Central memory CD8-positive, alpha-beta T cell (primary cell): Measurements from ENCODE around the gene LRMDA.

Experiments used
- ATAC-seq: fragments of 150-1000 bp; cut with Tn5 transposase; replicated peaks from 2 replicates; pipeline ENCODE4 v1.10.0; 2022; ENCODE audit warnings: mild to moderate bottlenecking, moderate FRiP score, moderate number of reproducible peaks; ENCODE audit not compliant: poor library complexity, severe bottlenecking; ENCODE audit errors: extremely low read depth
- DNase-seq, 2 donors: peaks; one replicate each; pipeline ENCODE4 v3.0.0; 2021; ENCODE audit warnings: low spot score in 2 of 2
- H3K27ac Mint-ChIP-seq: one replicate; pipeline ENCODE4 v1.8.0; 2022; ENCODE audit warnings: low read depth, mild to moderate bottlenecking, moderate library complexity, mixed read lengths
- H3K27me3 Mint-ChIP-seq: one replicate; pipeline ENCODE4 v1.8.0; 2022; ENCODE audit warnings: mixed read lengths
- H3K36me3 Mint-ChIP-seq: one replicate; pipeline ENCODE4 v1.8.0; 2022; ENCODE audit warnings: mild to moderate bottlenecking, moderate library complexity, mixed read lengths; ENCODE audit not compliant: insufficient read depth
- H3K4me1 Mint-ChIP-seq: one replicate; pipeline ENCODE4 v1.8.0; 2022; ENCODE audit warnings: mixed read lengths
- H3K4me3 Mint-ChIP-seq: one replicate; pipeline ENCODE4 v1.8.0; 2022; ENCODE audit warnings: mild to moderate bottlenecking, moderate library complexity, mixed read lengths
- H3K9me3 Mint-ChIP-seq: one replicate; pipeline ENCODE4 v1.8.0; 2022; ENCODE audit warnings: mixed read lengths

Gene LRMDA

GRCh38 chr10:76082232-76082631 is 650.8 kb downstream of the LRMDA start:
- Mint-ChIP-seq H3K4me3 (no peak overlapping the region), H3K27me3 (no peaks in the 10 kb centered on the region), H3K4me1 (no peaks in the 10 kb centered on the region), H3K9me3 (peaks cover 11% of the 10 kb centered on the region), H3K27ac (no peak overlapping the region), H3K36me3 (peaks cover 1% of the 10 kb centered on the region)
- DNase-seq (no peak), ATAC-seq (no peak)

- Mint-ChIP-seq H3K4me3 (no peak overlapping the region), H3K36me3 (peaks cover 1% of the 10 kb centered on the region), H3K27ac (no peak overlapping the region), H3K4me1 (no peaks in the 10 kb centered on the region), H3K27me3 (no peaks in the 10 kb centered on the region), H3K9me3 (peaks cover 11% of the 10 kb centered on the region)
- ATAC-seq, result no peak
- DNase-seq, result no peak
These were observed 651.5 kb downstream of the LRMDA start for GRCh38 chr10:76082956-76083355.

- H3K36me3 Mint-ChIP-seq, result peaks cover 3% of the 10 kb centered on the region
- H3K27me3 Mint-ChIP-seq, result no peaks in the 10 kb centered on the region
- ATAC-seq (no peak), DNase-seq (no peak)
- H3K4me3 Mint-ChIP-seq, result no peak overlapping the region
- H3K9me3 Mint-ChIP-seq, result peaks cover under 1% of the 10 kb centered on the region
- no peaks in the 10 kb centered on the region for H3K4me1 Mint-ChIP-seq
- H3K27ac Mint-ChIP-seq, result no peak overlapping the region
These were observed 653.8 kb downstream of the LRMDA start for GRCh38 chr10:76085002-76085816.

- DNase-seq, result no peak
- H3K4me3 Mint-ChIP-seq, result no peak overlapping the region
- peaks cover 3% of the 10 kb centered on the region for H3K36me3 Mint-ChIP-seq
- no peaks in the 10 kb centered on the region for H3K27me3 Mint-ChIP-seq
- ATAC-seq, result no peak
- no peaks in the 10 kb centered on the region for H3K4me1 Mint-ChIP-seq
- H3K27ac Mint-ChIP-seq, result no peak overlapping the region
- H3K9me3 Mint-ChIP-seq, result no peaks in the 10 kb centered on the region
These were observed 654.4 kb downstream of the LRMDA start for GRCh38 chr10:76085817-76086167.

GRCh38 chr10:76086170-76086760 is 654.8 kb downstream of the LRMDA start:
- no peak overlapping the region for H3K27ac Mint-ChIP-seq
- ATAC-seq, result no peak
- H3K4me3 Mint-ChIP-seq, result no peak overlapping the region
- DNase-seq, result no peak
- no peaks in the 10 kb centered on the region for H3K27me3 Mint-ChIP-seq
- no peaks in the 10 kb centered on the region for H3K4me1 Mint-ChIP-seq
- H3K36me3 Mint-ChIP-seq, result peaks cover 3% of the 10 kb centered on the region
- no peaks in the 10 kb centered on the region for H3K9me3 Mint-ChIP-seq

GRCh38 chr10:76086761-76087639 is 655.6 kb downstream of the LRMDA start:
- Mint-ChIP-seq H3K4me1 (no peaks in the 10 kb centered on the region), H3K27me3 (no peaks in the 10 kb centered on the region), H3K4me3 (no peak overlapping the region), H3K9me3 (no peaks in the 10 kb centered on the region), H3K27ac (no peak overlapping the region), H3K36me3 (peaks cover 3% of the 10 kb centered on the region)
- DNase-seq (no peak), ATAC-seq (no peak)

GRCh38 chr10:76088008-76088407 is 656.6 kb downstream of the LRMDA start:
- ATAC-seq, result no peak
- no peaks in the 10 kb centered on the region for H3K9me3 Mint-ChIP-seq
- peaks cover 3% of the 10 kb centered on the region for H3K36me3 Mint-ChIP-seq
- no peaks in the 10 kb centered on the region for H3K27me3 Mint-ChIP-seq
- no peak overlapping the region for H3K27ac Mint-ChIP-seq
- no peak overlapping the region for H3K4me3 Mint-ChIP-seq
- no peaks in the 10 kb centered on the region for H3K4me1 Mint-ChIP-seq
- DNase-seq, result no peak

GRCh38 chr10:76088980-76089379 is 657.6 kb downstream of the LRMDA start:
- H3K36me3 Mint-ChIP-seq, result peaks cover 3% of the 10 kb centered on the region
- H3K9me3 Mint-ChIP-seq, result peaks cover 5% of the 10 kb centered on the region
- DNase-seq (no peak), ATAC-seq (no peak)
- H3K4me1 Mint-ChIP-seq, result no peaks in the 10 kb centered on the region
- H3K27ac Mint-ChIP-seq, result no peak overlapping the region
- H3K27me3 Mint-ChIP-seq, result no peaks in the 10 kb centered on the region
- H3K4me3 Mint-ChIP-seq, result no peak overlapping the region

GRCh38 chr10:76089556-76090180 is 658.2 kb downstream of the LRMDA start:
- DNase-seq, result no peak
- H3K36me3 Mint-ChIP-seq, result peaks cover 3% of the 10 kb centered on the region
- H3K27me3 Mint-ChIP-seq, result no peaks in the 10 kb centered on the region
- no peak overlapping the region for H3K4me3 Mint-ChIP-seq
- ATAC-seq, result no peak
- H3K4me1 Mint-ChIP-seq, result no peaks in the 10 kb centered on the region
- peaks cover 5% of the 10 kb centered on the region for H3K9me3 Mint-ChIP-seq
- no peak overlapping the region for H3K27ac Mint-ChIP-seq

- peaks cover 5% of the 10 kb centered on the region for H3K9me3 Mint-ChIP-seq
- H3K4me1 Mint-ChIP-seq, result no peaks in the 10 kb centered on the region
- ATAC-seq, result no peak
- DNase-seq, result no peak
- H3K4me3 Mint-ChIP-seq, result no peak overlapping the region
- H3K27me3 Mint-ChIP-seq, result no peaks in the 10 kb centered on the region
- H3K36me3 Mint-ChIP-seq, result peaks cover 1% of the 10 kb centered on the region
- no peak overlapping the region for H3K27ac Mint-ChIP-seq
These were observed 660.5 kb downstream of the LRMDA start for GRCh38 chr10:76091926-76092325.

GRCh38 chr10:76106611-76107010 is 675.2 kb downstream of the LRMDA start:
- no peak for ATAC-seq
- H3K36me3 Mint-ChIP-seq, result no peaks in the 10 kb centered on the region
- H3K4me1 Mint-ChIP-seq, result no peaks in the 10 kb centered on the region
- H3K27ac Mint-ChIP-seq, result no peak overlapping the region
- H3K4me3 Mint-ChIP-seq, result no peak overlapping the region
- DNase-seq, result no peak
- peaks cover 13% of the 10 kb centered on the region for H3K27me3 Mint-ChIP-seq
- H3K9me3 Mint-ChIP-seq, result peaks cover 26% of the 10 kb centered on the region

- Mint-ChIP-seq H3K4me1 (no peaks in the 10 kb centered on the region), H3K27ac (no peak overlapping the region), H3K9me3 (peaks cover 26% of the 10 kb centered on the region), H3K27me3 (peaks cover 13% of the 10 kb centered on the region), H3K36me3 (no peaks in the 10 kb centered on the region), H3K4me3 (no peak overlapping the region)
- ATAC-seq (no peak), DNase-seq (no peak)
These were observed 677.3 kb downstream of the LRMDA start for GRCh38 chr10:76108563-76109359.
